Peyer's patch (tissue), 4 donors: ENCODE measurements around the gene CDCA3. TPM values are rescaled to one million over a fixed set of nuclear protein-coding genes. Genes with fewer than 3 reads are reported as not detected.
A peak's percentile ranks its signal among the peaks of the same experiment; 100 is the strongest.
"Not testable (repeated sequence)": the region's sequence is repeated elsewhere in the genome, so short reads cannot be mapped to it uniquely, and the experiment has no call there.

Source experiments
- DNase-seq, 3 donors: peaks; one replicate each; pipeline ENCODE4 v3.0.0-alpha.2; 2017 to 2019
- H3K27ac ChIP-seq, 4 donors: fragments of 200-600 bp; sonication (generic); one replicate each; pipeline ENCODE4 v1.5.1; 2016 to 2019
- H3K27me3 ChIP-seq, 2 donors: fragments of 200-600 bp; sonication (generic); one replicate each; pipeline ENCODE4 v1.5.1; 2019
- H3K36me3 ChIP-seq, 3 donors: fragments of 200-600 bp; sonication (generic); one replicate each; pipeline ENCODE4 v1.5.1; 2016 to 2019
- H3K4me1 ChIP-seq, 4 donors: fragments of 200-600 bp; sonication (generic); one replicate each; pipeline ENCODE4 v1.5.1; 2016 to 2019
- H3K4me3 ChIP-seq, 4 donors: fragments of 200-600 bp; sonication (generic); 1 replicate in 3 of 4; 2 replicates in 1 of 4; pipeline ENCODE4 v1.5.1; 2016 to 2019; ENCODE audit warnings: mild to moderate bottlenecking in 1 of 4
- H3K9me3 ChIP-seq, 4 donors: fragments of 200-600 bp; sonication (generic); one replicate each; pipeline ENCODE4 v1.5.1; 2016 to 2019; ENCODE audit warnings: mild to moderate bottlenecking in 1 of 4
- POLR2A ChIP-seq, 2 donors: fragments of 450-650 bp; IDR thresholded peaks; one replicate each; pipeline ENCODE4 v1.5.1; 2017; ENCODE audit warnings: antibody characterized with exemption in 2 of 2, mild to moderate bottlenecking in 2 of 2, moderate library complexity in 2 of 2
- total RNA-seq, 4 donors: library from RNA; depleted of rRNA; stranded (reverse); fragments of >200 nt; gene quantifications; one replicate each; pipeline ENCODE4 v1.1.0, GENCODE V29; 2016
- TF ChIP-seq, protein P1 (sequence below), 6 experiments: fragments of 450-650 bp in 4 of 6; fragments of 200-600 bp in 2 of 6; sonication (generic) in 1 of 6; IDR thresholded peaks; one replicate each; pipeline ENCODE4 v1.5.1; 2017 to 2019; ENCODE audit warnings: antibody characterized with exemption in 6 of 6, mild to moderate bottlenecking in 3 of 6, moderate library complexity in 1 of 6

The CDCA3 gene
- total RNA-seq = 10 to 100 TPM; 44.2 to 51.2 (median 46.3) TPM

- peak within 1 kb of the TSS; percentile 57 to 74 (median 66) for H3K4me3 ChIP-seq
- no peaks in the 10 kb centered on the region for H3K27me3 ChIP-seq
- H3K9me3 ChIP-seq = no peaks in the 10 kb centered on the region
- H3K4me1 ChIP-seq = peaks cover 0 to 14% (median 7%) of the 10 kb centered on the region in 4 donors
- DNase-seq = peak; percentile 91 to 98 (median 94)
- peak within 1 kb of the TSS; percentile 89 to 99 (median 96) for H3K27ac ChIP-seq
- TF ChIP-seq POLR2A (IDR thresholded peaks at IDR 0.05) = peak; percentile 98 to 99
- TF ChIP-seq, protein P1, sequence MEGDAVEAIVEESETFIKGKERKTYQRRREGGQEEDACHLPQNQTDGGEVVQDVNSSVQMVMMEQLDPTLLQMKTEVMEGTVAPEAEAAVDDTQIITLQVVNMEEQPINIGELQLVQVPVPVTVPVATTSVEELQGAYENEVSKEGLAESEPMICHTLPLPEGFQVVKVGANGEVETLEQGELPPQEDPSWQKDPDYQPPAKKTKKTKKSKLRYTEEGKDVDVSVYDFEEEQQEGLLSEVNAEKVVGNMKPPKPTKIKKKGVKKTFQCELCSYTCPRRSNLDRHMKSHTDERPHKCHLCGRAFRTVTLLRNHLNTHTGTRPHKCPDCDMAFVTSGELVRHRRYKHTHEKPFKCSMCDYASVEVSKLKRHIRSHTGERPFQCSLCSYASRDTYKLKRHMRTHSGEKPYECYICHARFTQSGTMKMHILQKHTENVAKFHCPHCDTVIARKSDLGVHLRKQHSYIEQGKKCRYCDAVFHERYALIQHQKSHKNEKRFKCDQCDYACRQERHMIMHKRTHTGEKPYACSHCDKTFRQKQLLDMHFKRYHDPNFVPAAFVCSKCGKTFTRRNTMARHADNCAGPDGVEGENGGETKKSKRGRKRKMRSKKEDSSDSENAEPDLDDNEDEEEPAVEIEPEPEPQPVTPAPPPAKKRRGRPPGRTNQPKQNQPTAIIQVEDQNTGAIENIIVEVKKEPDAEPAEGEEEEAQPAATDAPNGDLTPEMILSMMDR (IDR thresholded peaks at IDR 0.05) = peak in 1 of 6 experiments; percentile 1
- H3K36me3 ChIP-seq = peaks cover 0 to 32% (median 0%) of the 10 kb centered on the region in 3 donors
These were observed at the start of gene CDCA3 for GRCh38 chr12:6851153-6851920. TSS of gene CDCA3 (minus strand) at chr12:6851286. CDS start at chr12:6850952, 334 bp downstream.

- no peaks in the 10 kb centered on the region for H3K27me3 ChIP-seq
- no peak overlapping the region for H3K4me3 ChIP-seq
- H3K4me1 ChIP-seq = peaks cover 0 to 12% (median 6%) of the 10 kb centered on the region in 4 donors
- H3K27ac ChIP-seq = peak overlapping the region in 1 of 4 donors; percentile 55
- no peak for TF ChIP-seq POLR2A (IDR thresholded peaks at IDR 0.05)
- TF ChIP-seq, protein P1 (IDR thresholded peaks at IDR 0.05) = no peak
- peak; percentile 34 to 83 (median 70) for DNase-seq
- H3K9me3 ChIP-seq = no peaks in the 10 kb centered on the region
- no peaks in the 10 kb centered on the region for H3K36me3 ChIP-seq
These were observed 48.9 kb upstream of the CDCA3 start for GRCh38 chr12:6899837-6900519.

DNA sequence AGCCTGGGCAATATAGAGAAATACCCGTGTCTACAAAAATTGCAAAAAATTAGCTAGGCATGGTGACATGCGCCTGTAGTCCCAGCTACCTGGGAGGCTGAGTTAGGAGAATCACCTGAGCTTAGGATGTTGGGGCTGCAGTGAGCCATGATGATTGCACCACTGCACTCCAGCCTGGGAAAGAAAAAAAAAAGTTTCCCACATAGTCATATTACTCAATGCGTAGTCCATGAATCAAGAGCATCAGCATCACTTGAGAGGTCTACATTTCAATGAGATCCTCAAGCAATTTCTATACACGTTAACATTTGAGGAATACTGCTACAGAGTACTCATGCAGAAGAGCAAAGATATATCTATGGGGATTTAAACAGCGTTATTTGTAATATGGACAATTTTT, 48.3 kb upstream of the CDCA3 start:
- H3K4me3 ChIP-seq = no peak overlapping the region
- H3K27ac ChIP-seq = no peak overlapping the region

GRCh38 chr12:6896846-6897435, 45.9 kb upstream of the CDCA3 start:
- H3K4me1 ChIP-seq = peaks cover 0 to 12% (median 4%) of the 10 kb centered on the region in 4 donors
- H3K27ac ChIP-seq = no peak overlapping the region
- no peak for DNase-seq
- no peaks in the 10 kb centered on the region for H3K36me3 ChIP-seq
- no peak overlapping the region for H3K4me3 ChIP-seq
- H3K9me3 ChIP-seq = no peaks in the 10 kb centered on the region
- TF ChIP-seq, protein P1 (IDR thresholded peaks at IDR 0.05) = no peak
- TF ChIP-seq POLR2A (IDR thresholded peaks at IDR 0.05) = no peak
- no peaks in the 10 kb centered on the region for H3K27me3 ChIP-seq

More for the DNA sequence above, 48.3 kb upstream of the CDCA3 start:
- Histone ChIP-seq H3K36me3 (no peaks in the 10 kb centered on the region), H3K9me3 (no peaks in the 10 kb centered on the region), H3K27me3 (no peaks in the 10 kb centered on the region), H3K4me1 (peaks cover 0 to 12% (median 5%) of the 10 kb centered on the region in 4 donors)
- no peak for DNase-seq
- TF ChIP-seq, protein P1 (IDR thresholded peaks at IDR 0.05) = no peak
- TF ChIP-seq POLR2A (IDR thresholded peaks at IDR 0.05) = no peak

DNA sequence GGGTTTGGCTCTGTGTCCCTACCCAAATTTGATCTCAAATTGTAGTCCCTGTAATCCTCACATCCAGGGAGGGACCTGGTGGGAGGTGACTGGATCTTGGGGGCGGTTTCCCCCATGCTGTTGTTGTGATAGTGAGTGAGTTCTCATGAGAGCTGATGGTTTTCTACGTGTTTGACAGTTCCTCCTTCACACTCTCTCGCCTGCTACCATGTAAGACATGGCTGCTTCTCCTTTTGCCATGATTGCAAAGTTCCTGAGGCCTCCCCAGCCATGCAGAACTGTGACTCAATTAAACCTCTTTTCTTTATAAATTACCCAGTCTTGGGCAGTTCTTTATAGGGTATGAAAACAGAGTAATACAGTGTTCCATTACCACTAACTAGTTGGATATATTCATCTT, 43.2 kb upstream of the CDCA3 start:
- H3K4me3 ChIP-seq = no peak overlapping the region
- H3K36me3 ChIP-seq = no peaks in the 10 kb centered on the region
- no peak for TF ChIP-seq POLR2A (IDR thresholded peaks at IDR 0.05)
- TF ChIP-seq, protein P1 (IDR thresholded peaks at IDR 0.05) = no peak
- DNase-seq = no peak
- no peaks in the 10 kb centered on the region for H3K9me3 ChIP-seq
- peaks cover 0 to 3% (median 0%) of the 10 kb centered on the region in 4 donors for H3K4me1 ChIP-seq
- H3K27ac ChIP-seq = no peak overlapping the region
- no peaks in the 10 kb centered on the region for H3K27me3 ChIP-seq

DNA sequence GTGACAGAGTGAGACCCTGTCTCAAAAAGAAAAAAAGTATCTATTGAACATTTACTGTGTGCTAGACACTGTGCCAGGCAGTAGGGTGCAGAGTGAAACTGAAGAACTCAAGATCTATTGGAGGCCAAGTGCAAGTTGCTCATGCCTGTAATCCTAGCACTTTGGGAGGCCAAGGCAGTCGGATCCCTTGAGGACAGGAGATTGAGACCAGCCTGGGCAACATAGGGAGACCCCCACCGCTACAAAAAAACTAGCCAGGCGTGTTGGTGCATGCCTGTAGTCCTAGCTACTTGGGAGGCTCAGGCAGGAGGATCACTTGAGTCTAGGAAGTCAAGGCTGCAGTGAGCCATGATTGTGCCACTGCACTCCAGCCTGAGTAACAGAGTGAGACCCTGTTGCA, 41.6 kb upstream of the CDCA3 start:
- not testable (repeated sequence) for H3K4me1 ChIP-seq, DNase-seq, H3K27me3 ChIP-seq, H3K4me3 ChIP-seq, H3K27ac ChIP-seq, H3K36me3 ChIP-seq, H3K9me3 ChIP-seq
